ENCODE results near the gene HOXA3.

The HOXA3 gene

DNA sequence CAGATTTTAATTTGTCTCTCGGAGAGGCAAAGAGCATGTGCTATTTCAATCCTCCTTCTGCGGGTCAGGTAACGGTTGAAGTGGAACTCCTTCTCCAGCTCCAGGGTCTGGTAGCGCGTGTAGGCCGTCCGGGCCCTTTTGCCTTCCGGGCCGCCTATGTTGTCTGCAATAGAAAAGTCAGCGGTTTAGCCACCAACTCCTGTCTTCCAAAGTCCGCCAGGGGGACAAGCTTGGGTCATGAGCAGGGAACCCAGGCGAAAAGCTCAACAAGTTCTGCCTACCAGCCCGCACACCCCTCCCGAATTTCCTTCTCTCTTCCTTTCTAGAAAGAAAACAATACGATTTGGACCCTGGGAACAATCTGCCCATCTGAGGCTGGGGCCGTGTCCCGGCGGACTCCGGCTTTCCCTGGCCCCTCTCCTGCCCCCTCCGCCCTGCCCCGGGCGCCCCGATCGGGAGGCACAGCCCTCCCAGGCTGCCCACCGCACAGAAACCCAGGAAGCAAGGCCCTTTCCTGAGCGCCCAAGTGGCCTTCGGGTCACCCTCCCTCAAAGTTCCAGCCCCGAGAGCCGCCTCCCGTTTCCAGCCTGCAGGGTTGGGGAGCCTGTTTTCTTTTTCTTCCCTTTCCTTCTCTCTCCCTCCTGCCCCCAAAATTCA, 10.3 kb downstream of the HOXA3 start:
- Histone ChIP-seq H3K27ac (ENCODE audit: insufficient read depth, low read length, poor library complexity, severe bottlenecking) (no peak overlapping the region), H3K4me1 (ENCODE audit: control insufficient read depth, insufficient read depth, low read length, poor library complexity, severe bottlenecking) (no peaks in the 10 kb centered on the region), H3K9me3 (ENCODE audit: control insufficient read depth, low read length) (no peaks in the 10 kb centered on the region), H3K27me3 (replicated peaks; ENCODE audit: control insufficient read depth, insufficient read depth, low read length, poor library complexity, severe bottlenecking) (peaks cover 15% of the 10 kb centered on the region), H3K36me3 (ENCODE audit: control insufficient read depth, insufficient read depth, low read length) (no peaks in the 10 kb centered on the region), H3K4me3 (ENCODE audit: insufficient read depth, low read depth, low read length, poor library complexity, severe bottlenecking) (no peak overlapping the region)
- DNase-seq: no peak

GRCh38 chr7:27141137-27141922, 11.1 kb downstream of the HOXA3 start:
- no peak overlapping the region for H3K27ac ChIP-seq (ENCODE audit: insufficient read depth, low read length, poor library complexity, severe bottlenecking)

GRCh38 chr7:27140126-27140857, 12.1 kb downstream of the HOXA3 start:
- Histone ChIP-seq H3K36me3 (ENCODE audit: control insufficient read depth, insufficient read depth, low read length) (no peaks in the 10 kb centered on the region), H3K4me1 (ENCODE audit: control insufficient read depth, insufficient read depth, low read length, poor library complexity, severe bottlenecking) (no peaks in the 10 kb centered on the region), H3K27ac (ENCODE audit: insufficient read depth, low read length, poor library complexity, severe bottlenecking) (no peak overlapping the region), H3K4me3 (ENCODE audit: insufficient read depth, low read depth, low read length, poor library complexity, severe bottlenecking) (no peak overlapping the region), H3K27me3 (replicated peaks; ENCODE audit: control insufficient read depth, insufficient read depth, low read length, poor library complexity, severe bottlenecking) (peaks cover 18% of the 10 kb centered on the region), H3K9me3 (ENCODE audit: control insufficient read depth, low read length) (no peaks in the 10 kb centered on the region)
- no peak for DNase-seq

More at GRCh38 chr7:27141137-27141922, 11.1 kb downstream of the HOXA3 start:
- Histone ChIP-seq H3K36me3 (ENCODE audit: control insufficient read depth, insufficient read depth, low read length) (no peaks in the 10 kb centered on the region), H3K4me3 (ENCODE audit: insufficient read depth, low read depth, low read length, poor library complexity, severe bottlenecking) (no peak overlapping the region), H3K9me3 (ENCODE audit: control insufficient read depth, low read length) (no peaks in the 10 kb centered on the region), H3K27me3 (replicated peaks; ENCODE audit: control insufficient read depth, insufficient read depth, low read length, poor library complexity, severe bottlenecking) (peaks cover 18% of the 10 kb centered on the region), H3K4me1 (ENCODE audit: control insufficient read depth, insufficient read depth, low read length, poor library complexity, severe bottlenecking) (no peaks in the 10 kb centered on the region)
- no peak for DNase-seq

DNA sequence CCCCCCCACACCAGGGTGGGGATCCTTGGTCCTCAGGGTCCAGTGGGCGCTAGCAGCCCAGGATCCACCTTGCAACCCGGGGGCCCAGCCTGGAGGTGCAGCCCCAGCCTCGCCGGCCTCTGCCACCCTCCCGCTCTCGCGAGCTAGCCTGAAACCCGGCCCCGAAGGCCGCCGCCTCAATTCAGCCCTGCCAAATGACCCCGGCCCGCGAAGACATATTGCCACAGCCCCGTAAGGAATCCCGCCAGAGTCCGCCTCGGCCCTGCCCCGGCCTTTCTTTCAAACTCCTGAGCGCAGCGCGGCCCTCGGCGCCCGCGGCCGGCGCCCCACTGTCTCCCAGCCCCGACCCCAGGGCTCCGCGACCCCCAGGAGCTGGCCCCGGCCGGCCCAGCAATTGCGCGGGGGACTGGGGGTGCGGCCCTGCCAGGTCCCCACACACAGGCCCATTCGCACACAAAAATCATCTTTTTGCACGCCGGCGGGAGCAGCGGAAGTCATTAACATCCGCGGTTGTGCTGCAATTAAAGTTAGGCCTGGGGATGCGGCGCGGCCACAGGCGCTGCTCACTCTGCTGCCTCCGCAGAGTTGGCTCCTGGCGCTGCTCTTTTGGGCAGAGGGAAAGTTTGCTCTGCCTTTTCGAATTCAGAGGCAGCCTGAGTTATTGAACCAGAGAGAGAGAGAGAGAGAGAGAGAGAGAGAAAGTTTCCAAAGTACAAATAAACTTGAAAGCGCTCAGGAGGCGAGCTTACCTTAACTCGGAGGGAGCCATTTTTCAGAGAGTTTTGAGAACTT, 12.9 kb downstream of the HOXA3 start:
- no peak overlapping the region for H3K27ac ChIP-seq (ENCODE audit: insufficient read depth, low read length, poor library complexity, severe bottlenecking)
- H3K36me3 ChIP-seq (ENCODE audit: control insufficient read depth, insufficient read depth, low read length): no peaks in the 10 kb centered on the region
- H3K4me3 ChIP-seq (ENCODE audit: insufficient read depth, low read depth, low read length, poor library complexity, severe bottlenecking): no peak overlapping the region
- H3K4me1 ChIP-seq (ENCODE audit: control insufficient read depth, insufficient read depth, low read length, poor library complexity, severe bottlenecking): no peaks in the 10 kb centered on the region
- H3K9me3 ChIP-seq (ENCODE audit: control insufficient read depth, low read length): no peaks in the 10 kb centered on the region
- peaks cover 18% of the 10 kb centered on the region for H3K27me3 ChIP-seq (replicated peaks; ENCODE audit: control insufficient read depth, insufficient read depth, low read length, poor library complexity, severe bottlenecking)
- no peak for DNase-seq

GRCh38 chr7:27138985-27139333, 13.4 kb downstream of the HOXA3 start:
- H3K36me3 ChIP-seq (ENCODE audit: control insufficient read depth, insufficient read depth, low read length): no peaks in the 10 kb centered on the region
- H3K27me3 ChIP-seq (replicated peaks; ENCODE audit: control insufficient read depth, insufficient read depth, low read length, poor library complexity, severe bottlenecking): peaks cover 15% of the 10 kb centered on the region
- DNase-seq: no peak
- H3K4me1 ChIP-seq (ENCODE audit: control insufficient read depth, insufficient read depth, low read length, poor library complexity, severe bottlenecking): no peaks in the 10 kb centered on the region
- H3K4me3 ChIP-seq (ENCODE audit: insufficient read depth, low read depth, low read length, poor library complexity, severe bottlenecking): no peak overlapping the region
- H3K27ac ChIP-seq (ENCODE audit: insufficient read depth, low read length, poor library complexity, severe bottlenecking): no peak overlapping the region
- H3K9me3 ChIP-seq (ENCODE audit: control insufficient read depth, low read length): no peaks in the 10 kb centered on the region

DNA sequence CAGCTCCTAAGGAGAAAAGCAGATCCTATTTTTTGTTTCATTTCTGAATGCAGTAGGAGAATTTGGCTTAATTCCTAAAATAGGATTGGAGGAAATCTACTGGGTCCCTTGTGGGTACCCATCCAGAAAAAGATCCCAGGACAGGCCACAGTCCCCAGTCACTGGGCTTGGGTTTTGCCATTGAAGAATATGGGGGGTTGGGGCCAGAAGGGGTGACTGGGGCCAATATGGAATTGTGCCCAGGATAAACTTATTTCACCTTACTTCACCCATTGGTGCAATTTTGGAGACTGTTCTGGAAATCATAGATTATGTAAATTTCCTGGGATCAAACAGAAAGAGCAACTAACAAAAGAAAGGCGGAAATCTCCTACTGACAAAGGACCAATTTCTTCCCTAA, 13.9 kb downstream of the HOXA3 start:
- Histone ChIP-seq H3K4me3 (ENCODE audit: insufficient read depth, low read depth, low read length, poor library complexity, severe bottlenecking) (no peak overlapping the region), H3K27me3 (replicated peaks; ENCODE audit: control insufficient read depth, insufficient read depth, low read length, poor library complexity, severe bottlenecking) (peaks cover 11% of the 10 kb centered on the region), H3K4me1 (ENCODE audit: control insufficient read depth, insufficient read depth, low read length, poor library complexity, severe bottlenecking) (no peaks in the 10 kb centered on the region), H3K36me3 (ENCODE audit: control insufficient read depth, insufficient read depth, low read length) (no peaks in the 10 kb centered on the region), H3K9me3 (ENCODE audit: control insufficient read depth, low read length) (no peaks in the 10 kb centered on the region), H3K27ac (ENCODE audit: insufficient read depth, low read length, poor library complexity, severe bottlenecking) (no peak overlapping the region)
- DNase-seq: no peak

DNA sequence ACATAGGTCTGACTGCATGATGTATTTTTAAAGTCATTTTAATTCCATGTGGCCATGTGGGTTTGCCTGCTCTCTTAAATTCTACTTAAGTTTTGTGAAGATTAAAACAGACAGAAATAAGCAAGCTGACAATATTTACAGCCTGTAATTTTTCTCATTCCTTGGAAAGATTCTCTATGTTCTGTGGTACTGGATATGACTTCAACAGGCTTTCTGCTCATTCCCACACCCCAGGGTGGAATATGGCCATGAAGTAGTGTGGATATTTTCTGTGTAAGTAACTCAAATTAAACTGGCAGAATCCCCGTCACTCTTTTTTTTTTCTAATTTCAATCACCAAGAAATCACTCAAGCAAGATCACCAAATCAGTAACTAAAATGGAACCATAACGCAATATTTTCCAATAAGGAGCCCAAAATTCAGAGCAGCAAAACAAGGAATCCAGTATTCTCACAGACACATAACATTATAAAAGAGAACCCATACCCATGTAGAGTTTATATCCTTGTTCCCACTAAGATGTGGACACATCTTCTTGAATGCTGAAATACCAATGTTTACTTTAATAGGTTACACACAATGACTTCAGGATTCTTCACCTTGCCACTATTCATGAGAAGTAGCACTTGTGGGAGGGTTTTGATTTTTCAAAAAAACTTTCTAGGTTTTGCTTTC, 14.6 kb downstream of the HOXA3 start:
- DNase-seq: no peak
- Histone ChIP-seq H3K27me3 (replicated peaks; ENCODE audit: control insufficient read depth, insufficient read depth, low read length, poor library complexity, severe bottlenecking) (peaks cover 10% of the 10 kb centered on the region), H3K9me3 (ENCODE audit: control insufficient read depth, low read length) (no peaks in the 10 kb centered on the region), H3K4me1 (ENCODE audit: control insufficient read depth, insufficient read depth, low read length, poor library complexity, severe bottlenecking) (no peaks in the 10 kb centered on the region), H3K4me3 (ENCODE audit: insufficient read depth, low read depth, low read length, poor library complexity, severe bottlenecking) (no peak overlapping the region), H3K27ac (ENCODE audit: insufficient read depth, low read length, poor library complexity, severe bottlenecking) (no peak overlapping the region), H3K36me3 (ENCODE audit: control insufficient read depth, insufficient read depth, low read length) (no peaks in the 10 kb centered on the region)

- H3K4me3 ChIP-seq (ENCODE audit: insufficient read depth, low read depth, low read length, poor library complexity, severe bottlenecking): no peak overlapping the region
- peaks cover 7% of the 10 kb centered on the region for H3K27me3 ChIP-seq (replicated peaks; ENCODE audit: control insufficient read depth, insufficient read depth, low read length, poor library complexity, severe bottlenecking)
- H3K27ac ChIP-seq (ENCODE audit: insufficient read depth, low read length, poor library complexity, severe bottlenecking): no peak overlapping the region
- no peaks in the 10 kb centered on the region for H3K4me1 ChIP-seq (ENCODE audit: control insufficient read depth, insufficient read depth, low read length, poor library complexity, severe bottlenecking)
- no peaks in the 10 kb centered on the region for H3K36me3 ChIP-seq (ENCODE audit: control insufficient read depth, insufficient read depth, low read length)
- no peaks in the 10 kb centered on the region for H3K9me3 ChIP-seq (ENCODE audit: control insufficient read depth, low read length)
- no peak for DNase-seq
These were observed 18.0 kb downstream of the HOXA3 start for GRCh38 chr7:27134392-27134791.

GRCh38 chr7:27133409-27134231, 18.8 kb downstream of the HOXA3 start:
- no peaks in the 10 kb centered on the region for H3K9me3 ChIP-seq (ENCODE audit: control insufficient read depth, low read length)
- no peak overlapping the region for H3K4me3 ChIP-seq (ENCODE audit: insufficient read depth, low read depth, low read length, poor library complexity, severe bottlenecking)
- no peak for DNase-seq
- no peaks in the 10 kb centered on the region for H3K36me3 ChIP-seq (ENCODE audit: control insufficient read depth, insufficient read depth, low read length)
- H3K4me1 ChIP-seq (ENCODE audit: control insufficient read depth, insufficient read depth, low read length, poor library complexity, severe bottlenecking): no peaks in the 10 kb centered on the region
- H3K27ac ChIP-seq (ENCODE audit: insufficient read depth, low read length, poor library complexity, severe bottlenecking): no peak overlapping the region
- peaks cover 7% of the 10 kb centered on the region for H3K27me3 ChIP-seq (replicated peaks; ENCODE audit: control insufficient read depth, insufficient read depth, low read length, poor library complexity, severe bottlenecking)

All from effector memory CD4-positive, alpha-beta T cell (primary cell).